Embryonic facial prominence (tissue), 1 donor: ENCODE results near the gene NT5M.

Experiments used
- DNase-seq: peaks from one replicate; pipeline ENCODE4 v3.0.0-alpha.2; 2016; ENCODE audit errors: extremely low spot score

The NT5M gene

GRCh38 chr17:17395246-17395802 lies 92.2 kb downstream of the NT5M start:
- no peak for DNase-seq

- no peak for DNase-seq
Measured at GRCh38 chr17:17395885-17396284, 92.7 kb downstream of the NT5M start.
